Adrenal gland (tissue), 12 donors: ENCODE measurements around the gene ELF2. TPM values are rescaled to one million over a fixed set of nuclear protein-coding genes. Genes with fewer than 3 reads are reported as not detected.

Source experiments
- DNase-seq, 7 donors: peaks; one replicate each; pipeline ENCODE4 v3.0.0-alpha.2; 2019 to 2020
- H3K27ac ChIP-seq, 5 donors: fragments of 200-600 bp; sonication (generic) in 4 of 5; 1 replicate in 3 of 5; 2 replicates in 2 of 5; pipeline versions ENCODE4 v1.5.1 to v1.8.0; 2016 to 2020; ENCODE audit warnings: mild to moderate bottlenecking in 1 of 5
- H3K27me3 ChIP-seq: fragments of 200-600 bp; 2 replicates; pipeline ENCODE4 v1.8.0; 2021
- H3K36me3 ChIP-seq, 2 donors: fragments of 200-600 bp; replicated peaks in 1 of 2; 1 replicate in 1 of 2; 2 replicates in 1 of 2; pipeline versions ENCODE4 v1.5.1 to v1.8.0; 2018 to 2022
- H3K4me1 ChIP-seq, 2 donors: fragments of 200-600 bp; replicated peaks in 1 of 2; 1 replicate in 1 of 2; 2 replicates in 1 of 2; pipeline versions ENCODE4 v1.5.1 to v1.8.0; 2018 to 2021
- H3K4me3 ChIP-seq, 4 donors: fragments of 200-600 bp; sonication (generic) in 3 of 4; one replicate each; pipeline ENCODE4 v1.5.1; 2016 to 2018
- H3K9me3 ChIP-seq, 3 donors: fragments of 200-600 bp; sonication (generic) in 1 of 3; replicated peaks in 1 of 3; 1 replicate in 2 of 3; 2 replicates in 1 of 3; pipeline versions ENCODE4 v1.5.1 to v1.8.0; 2016 to 2021
- CTCF ChIP-seq, 6 experiments: fragments of 450-650 bp in 4 of 6; fragments of 200-600 bp in 2 of 6; sonication (generic) in 1 of 6; IDR thresholded peaks; 1 replicate in 5 of 6; 2 replicates in 1 of 6; pipeline versions ENCODE4 v1.5.1 to v1.8.0; 2016 to 2021; ENCODE audit warnings: antibody characterized with exemption in 6 of 6, mild to moderate bottlenecking in 2 of 6, moderate library complexity in 1 of 6
- POLR2A ChIP-seq, 2 donors: fragments of 450-650 bp; IDR thresholded peaks; one replicate each; pipeline ENCODE4 v1.6.1; 2017; ENCODE audit warnings: antibody characterized with exemption in 2 of 2, mild to moderate bottlenecking in 2 of 2, moderate library complexity in 1 of 2
- WGBS, 4 donors: extraction: QIAGEN DNeasy Blood & Tissue Kit in 2 of 4; methylation state at CpG; one replicate each; pipeline versions ENCODE4 v1.1.5 to v1.1.7; 2013 to 2017; 5-methylcytosine and 5-hydroxymethylcytosine counted together
- intact Hi-C, 2 donors: fragments of 100-400 bp; cut with DNase I; formaldehyde crosslinking; loops; one replicate each; pipeline versions ENCODE4 v1.14.1 to v1.15.0; 2022 to 2023
- polyA plus RNA-seq, 3 donors: library from polyadenylated mRNA; stranded (reverse); fragments of 200-250 nt in 2 of 3; fragments of 350-450 nt in 1 of 3; fragmentation: Illumina TruSeq in 1 of 3; extraction: RNeasy Lipid Tissue Mini Kit (QIAGEN cat#74804) in 1 of 3; gene quantifications; one replicate each; pipeline ENCODE4 v1.2.3, GENCODE V29; 2013 to 2014
- total RNA-seq, 9 donors: library from RNA; depleted of rRNA in 4 of 9; stranded (reverse); fragments of >200 nt in 4 of 9; fragments of 120-200 nt in 1 of 9; fragmentation: NEBNext Ultra II Directional in 1 of 9; extraction: Animal tissue kit (Norgen Biotek cat#: 25700) in 1 of 9; gene quantifications; one replicate each; pipeline versions ENCODE4 v1.1.0 to v1.2.4, GENCODE V29; 2013 to 2023
- donor health status: healthy with polysubstance abuse.
- donor health status: Bipolar disorder and iron deficiency.
- donor health status: DM: yes; HTN: yes; CAD: no.
- donor health status: DM: no; HTN: no; CAD: no.
- donor health status: DM: no; HTN: no; CAD: no.
- donor health status: DM: yes; HTN: yes; CAD: no.

ELF2 gene
- total and polyA plus RNA-seq, 12 donors = 14.0 to 54.4 (median 26.6) TPM

GRCh38 chr4:139020384-139020783 lies 156.6 kb downstream of the ELF2 start:
- H3K4me3 ChIP-seq = no peak overlapping the region
- H3K27ac ChIP-seq = no peak overlapping the region
- H3K4me1 ChIP-seq = peaks cover 8 to 9% of the 10 kb centered on the region in 2 donors
- no peak for DNase-seq
- no peaks in the 10 kb centered on the region for H3K36me3 ChIP-seq
- no peak for TF ChIP-seq CTCF (IDR thresholded peaks at IDR 0.05)
- H3K9me3 ChIP-seq = no peaks in the 10 kb centered on the region
- intact Hi-C loops = loop anchor here in 1 of 2 donors (10.0 kb wide), 1 partner anchor 64 kb away; no protein-coding TSS in a partner anchor
- no peaks in the 10 kb centered on the region for H3K27me3 ChIP-seq
- 87 to 92% (median 90%) methylated on average over 4 of the region's 4 CpGs for WGBS, 4 donors

GRCh38 chr4:139018971-139019758 lies 157.9 kb downstream of the ELF2 start:
- TF ChIP-seq CTCF (IDR thresholded peaks at IDR 0.05) = no peak
- no peak for TF ChIP-seq POLR2A (IDR thresholded peaks at IDR 0.05)
- H3K36me3 ChIP-seq = no peaks in the 10 kb centered on the region

DNA sequence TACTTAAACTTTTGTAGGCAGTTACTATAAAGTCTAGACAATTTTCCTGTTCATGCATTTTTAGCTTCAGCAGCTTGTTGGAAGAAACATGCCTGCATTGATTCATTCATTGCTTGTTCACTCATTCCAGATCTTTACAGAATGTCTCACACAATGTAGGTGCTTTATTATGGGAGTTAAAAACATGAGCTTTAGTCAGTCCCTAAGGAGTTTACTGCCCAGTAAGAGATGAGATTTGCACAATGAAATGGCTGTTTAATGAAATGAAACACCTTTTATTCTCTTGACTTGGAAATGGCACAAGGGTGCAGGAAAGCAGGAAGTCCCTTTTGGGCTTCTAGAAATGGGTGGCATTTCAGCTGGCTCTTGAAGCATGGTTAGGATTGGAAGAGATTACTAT lies 158.5 kb downstream of the ELF2 start:
- intact Hi-C loops = no loop called here
- DNase-seq = no peak
- Histone ChIP-seq H3K36me3 (no peaks in the 10 kb centered on the region), H3K27ac (no peak overlapping the region), H3K27me3 (no peaks in the 10 kb centered on the region), H3K4me1 (peaks cover 24 to 26% of the 10 kb centered on the region in 2 donors), H3K4me3 (no peak overlapping the region), H3K9me3 (no peaks in the 10 kb centered on the region)
- TF ChIP-seq POLR2A (IDR thresholded peaks at IDR 0.05) = no peak
- no peak for TF ChIP-seq CTCF (IDR thresholded peaks at IDR 0.05)

More at GRCh38 chr4:139018971-139019758, 157.9 kb downstream of the ELF2 start:
- Histone ChIP-seq H3K4me1 (peaks cover 17 to 19% of the 10 kb centered on the region in 2 donors), H3K27ac (no peak overlapping the region), H3K27me3 (no peaks in the 10 kb centered on the region), H3K4me3 (no peak overlapping the region), H3K9me3 (no peaks in the 10 kb centered on the region)
- intact Hi-C loops = no loop called here
- 85 to 92% (median 87%) methylated on average over 10 of the region's 10 CpGs for WGBS, 4 donors
- DNase-seq = no peak

- H3K27me3 ChIP-seq = no peaks in the 10 kb centered on the region
- intact Hi-C loops = no loop called here
- WGBS, 4 donors = 52 to 63% (median 56%) methylated on average over 3 of the region's 3 CpGs
- no peak overlapping the region for H3K27ac ChIP-seq
- H3K4me1 ChIP-seq = peaks cover 25 to 28% of the 10 kb centered on the region in 2 donors
- TF ChIP-seq CTCF (IDR thresholded peaks at IDR 0.05) = no peak
- TF ChIP-seq POLR2A (IDR thresholded peaks at IDR 0.05) = no peak
- H3K9me3 ChIP-seq = no peaks in the 10 kb centered on the region
- no peak overlapping the region for H3K4me3 ChIP-seq
- H3K36me3 ChIP-seq = no peaks in the 10 kb centered on the region
- no peak for DNase-seq
Observed at GRCh38 chr4:139017861-139018260, 159.2 kb downstream of the ELF2 start.
